ENCODE data around the gene CXADR. TPM values are rescaled to one million over a fixed set of nuclear protein-coding genes. Genes with fewer than 3 reads are reported as not detected.

The CXADR gene
- total RNA-seq, 1 experiment from 2014 or later = 152 TPM

GRCh38 chr21:17498586-17498985, 14.3 kb upstream of the CXADR start:
- H2BK120ac ChIP-seq (ENCODE audit: low read depth, low read length, poor library complexity, severe bottlenecking) = no peak overlapping the region
- H3T11ph ChIP-seq (ENCODE audit: low read length) = no peak overlapping the region
- H3K4me1 Mint-ChIP-seq = no peaks in the 10 kb centered on the region
- no peak overlapping the region for H2BK5ac ChIP-seq (ENCODE audit: insufficient read length, low read length)
- H4K5ac ChIP-seq (ENCODE audit: insufficient read length, low read depth, low read length) = no peak overlapping the region
- no peak overlapping the region for H3K27ac Mint-ChIP-seq
- WGBS (ENCODE audit: extremely low coverage, insufficient read length, low lambda C conversion rate) = no CpG with 5 or more reads among the region's 2 CpGs
- no peak overlapping the region for H2BK15ac ChIP-seq (ENCODE audit: low read depth, low read length)
- H3K56ac ChIP-seq (ENCODE audit: insufficient read length, low read depth, low read length) = no peak overlapping the region
- no peak overlapping the region for H3K4me3 Mint-ChIP-seq
- H3K79me1 ChIP-seq (ENCODE audit: insufficient read depth, low read depth, low read length, poor library complexity, severe bottlenecking) = no peaks in the 10 kb centered on the region
- H3K27me3 Mint-ChIP-seq (ENCODE audit: low read depth) = no peaks in the 10 kb centered on the region; the same call in 1 of the 2 replicates
- H2AFZ ChIP-seq (ENCODE audit: low read length) = no peak overlapping the region
- H3K14ac ChIP-seq (ENCODE audit: insufficient read depth, low read length) = no peak overlapping the region
- no peak for TF ChIP-seq CTCF (conservative IDR thresholded peaks at IDR 0.05)
- H2BK20ac ChIP-seq (ENCODE audit: low read depth, low read length, poor library complexity, severe bottlenecking) = no peak overlapping the region
- no peaks in the 10 kb centered on the region for H3K4me1 ChIP-seq (ENCODE audit: insufficient read depth, low read length)
- no peak for DNase-seq
- no peaks in the 10 kb centered on the region for H3K9me3 ChIP-seq (ENCODE audit: control insufficient read depth, low read depth, low read length)
- no peak overlapping the region for H3K27ac ChIP-seq (ENCODE audit: insufficient read length, low read depth, low read length)
- no peak overlapping the region for H3K9ac ChIP-seq (ENCODE audit: extremely low read depth, insufficient read length, low read length)
- no peaks in the 10 kb centered on the region for H3K79me2 ChIP-seq (ENCODE audit: insufficient read depth, low read length)
- no peak overlapping the region for H4K91ac ChIP-seq (ENCODE audit: insufficient read length, low read depth, low read length)
- no peak overlapping the region for H4K8ac ChIP-seq (replicated peaks; ENCODE audit: insufficient read length, low read depth, low read length)
- no peaks in the 10 kb centered on the region for H3K23me2 ChIP-seq (ENCODE audit: insufficient read length, low read depth, low read length, poor library complexity, severe bottlenecking)
- H3K27me3 ChIP-seq (ENCODE audit: insufficient read depth, low read length) = no peaks in the 10 kb centered on the region
- no peaks in the 10 kb centered on the region for H3K36me3 Mint-ChIP-seq (ENCODE audit: insufficient read depth in 1 of 3, low read depth in 3 of 3)
- H2BK12ac ChIP-seq (ENCODE audit: insufficient read length, low read depth, low read length) = no peak overlapping the region
- H4K20me1 ChIP-seq (ENCODE audit: control insufficient read depth, insufficient read depth, insufficient read length) = no peaks in the 10 kb centered on the region
- H3K4me2 ChIP-seq (ENCODE audit: insufficient read depth, insufficient read length, low read length) = no peak overlapping the region
- H3K9me3 Mint-ChIP-seq = no peaks in the 10 kb centered on the region
- H3K23ac ChIP-seq (ENCODE audit: insufficient read length, low read depth, low read length) = no peak overlapping the region
- no peak overlapping the region for H3K18ac ChIP-seq (ENCODE audit: insufficient read length, low read depth, low read length)
- no peak overlapping the region for H3K4ac ChIP-seq (ENCODE audit: low read depth, low read length)
- H2AK5ac ChIP-seq (ENCODE audit: insufficient read length, low read length) = no peak overlapping the region

All from H9 (cell line).